Stimulated activated CD4-positive, alpha-beta T cell treated with anti-CD3 and anti-CD28 coated beads, Interleukin-4, amount 100 ng/mL, for 1 hour (primary cell): ENCODE data around the gene WDR88.
"Not testable (repeated sequence)": the region's sequence is repeated elsewhere in the genome, so short reads cannot be mapped to it uniquely, and the experiment has no call there.

Experiments used
- DNase-seq: peaks from one replicate; pipeline ENCODE4 v3.0.0-alpha.2; 2020

The WDR88 gene

DNA sequence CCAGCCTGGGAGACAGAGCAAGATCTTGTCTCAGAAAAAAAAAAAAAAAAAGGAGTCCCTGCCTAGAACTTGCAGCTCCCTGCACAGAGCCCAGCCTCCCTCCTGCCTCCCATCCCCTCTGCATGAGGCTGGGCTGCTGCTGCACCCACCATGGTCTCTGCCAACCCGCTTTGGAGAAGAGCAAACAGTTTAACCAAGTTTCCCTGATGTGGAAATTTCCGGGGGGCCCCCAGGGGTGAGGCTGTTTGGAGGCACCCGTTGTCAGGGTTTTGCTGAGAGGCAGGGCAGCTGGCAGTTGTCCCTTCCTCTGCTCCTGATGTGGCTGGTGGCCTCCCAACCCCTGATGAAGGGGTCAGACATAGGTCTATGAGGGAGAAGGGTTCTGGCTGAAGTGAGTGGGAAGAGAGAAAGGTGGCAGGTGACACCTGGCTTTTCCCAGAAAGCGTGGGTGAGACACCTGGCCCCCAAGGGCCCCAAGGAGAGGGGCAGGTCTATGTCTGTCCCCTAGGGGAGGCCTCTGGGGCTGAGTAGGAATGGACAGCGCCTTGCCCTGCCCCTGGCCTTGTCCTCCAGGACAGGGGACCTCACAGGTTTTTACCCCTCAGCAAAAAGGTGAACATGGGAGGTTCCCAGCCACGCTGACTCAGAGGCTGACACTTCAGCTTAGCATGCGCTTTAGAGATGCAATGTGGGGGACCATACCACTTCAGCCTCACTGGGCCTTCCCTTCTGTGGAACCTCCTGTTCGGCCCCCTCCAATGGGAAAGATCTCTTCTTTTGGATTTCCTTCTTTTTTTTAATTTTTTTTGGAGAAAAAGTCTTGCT is 67.7 kb downstream of the WDR88 start:
- DNase-seq, result no peak

DNA sequence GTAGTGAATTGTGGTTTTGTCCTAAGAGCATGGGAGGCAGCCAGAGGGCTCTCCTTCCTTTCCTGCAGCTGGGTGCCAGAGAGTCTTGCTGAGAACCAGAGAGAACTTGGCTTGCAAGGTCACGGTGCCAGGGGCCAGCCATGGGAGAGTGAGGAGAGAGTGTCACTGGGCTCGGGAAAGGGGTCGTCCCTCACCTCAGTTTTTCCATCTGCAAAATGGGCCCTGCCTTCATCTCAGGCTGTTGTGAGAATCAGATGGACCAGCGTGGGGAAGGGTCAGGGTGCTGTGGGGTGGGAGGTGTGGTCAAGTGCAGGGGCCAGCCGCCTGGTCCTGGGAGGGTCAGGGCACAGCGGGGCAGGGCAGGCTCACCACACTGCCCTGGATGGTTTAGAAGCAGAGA is 69.6 kb downstream of the WDR88 start:
- DNase-seq, result no peak

DNA sequence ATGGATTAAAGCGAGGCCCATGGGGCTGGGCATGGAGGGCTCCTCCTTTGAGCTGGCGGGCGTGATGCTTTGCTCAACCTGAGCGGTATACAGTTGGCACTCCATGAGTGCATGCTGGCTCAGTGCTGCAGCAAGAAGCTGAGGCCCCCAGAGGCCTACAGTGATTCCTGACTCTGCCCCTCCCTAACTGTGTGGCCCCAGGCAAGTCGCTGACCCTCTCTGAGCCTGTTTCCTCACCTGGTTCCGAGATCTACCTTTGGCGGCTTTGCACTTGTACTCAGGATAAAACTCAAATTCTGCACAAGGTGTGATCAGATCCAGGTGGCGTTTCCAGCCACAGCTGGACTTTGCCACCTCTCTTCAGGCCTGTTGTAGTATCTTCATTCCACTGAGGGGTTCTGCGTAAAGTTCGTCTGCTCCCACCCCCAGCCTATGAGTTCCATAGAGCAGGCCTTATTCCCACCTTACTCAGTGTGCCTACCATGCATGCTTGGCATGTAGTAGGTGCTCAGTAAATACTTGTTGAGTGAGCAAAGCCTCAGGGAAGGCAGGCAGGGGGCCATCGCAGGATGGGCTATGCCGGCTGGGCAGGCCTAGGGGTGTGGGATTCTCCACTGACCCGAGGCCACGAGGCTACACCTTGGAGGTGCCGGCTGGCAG is 70.1 kb downstream of the WDR88 start:
- DNase-seq, result no peak

DNA sequence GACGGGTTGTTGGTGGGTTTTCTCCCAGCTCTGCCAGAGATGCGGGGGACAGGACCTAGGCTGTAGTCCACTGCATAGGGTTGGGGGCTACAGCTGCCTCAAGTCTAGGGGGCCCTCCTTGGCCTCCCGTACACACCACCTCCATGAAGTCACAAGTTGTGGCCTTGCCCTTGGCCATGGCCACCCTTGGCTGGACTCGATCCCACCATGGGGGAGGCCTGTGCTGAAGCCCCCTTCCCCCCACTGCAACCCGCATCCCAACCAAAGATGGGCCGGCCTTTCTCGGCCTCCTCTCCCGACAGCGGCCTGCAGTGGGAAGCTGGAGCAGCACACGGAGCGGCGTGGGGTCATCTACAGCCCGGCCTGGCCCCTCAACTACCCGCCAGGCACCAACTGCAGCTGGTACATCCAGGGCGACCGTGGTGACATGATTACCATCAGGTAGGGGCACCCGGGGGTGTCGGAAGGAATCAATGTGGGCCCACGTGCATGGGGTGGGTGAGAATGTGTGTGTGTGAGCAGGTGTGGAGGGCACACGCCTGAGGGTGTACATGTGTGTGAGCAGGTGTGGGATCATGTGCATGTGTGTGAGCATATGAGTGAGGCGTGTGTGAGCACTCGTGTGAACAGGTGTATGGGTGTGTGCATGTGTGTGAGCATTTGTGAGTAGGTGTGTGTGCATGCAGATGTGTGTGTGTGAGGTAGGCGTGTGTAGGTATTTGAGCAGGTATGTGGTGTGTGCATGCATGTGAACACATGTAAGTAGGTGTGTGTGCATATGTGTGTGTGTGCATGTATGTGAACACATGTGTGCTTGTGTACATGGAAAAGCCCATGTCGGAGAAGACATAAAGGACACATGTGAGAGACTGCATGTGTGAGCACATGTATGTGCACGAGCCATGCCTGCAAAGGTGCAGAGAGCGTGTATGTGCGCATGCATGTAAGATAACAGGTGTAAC is 70.9 kb downstream of the WDR88 start:
- DNase-seq, result no peak

DNA sequence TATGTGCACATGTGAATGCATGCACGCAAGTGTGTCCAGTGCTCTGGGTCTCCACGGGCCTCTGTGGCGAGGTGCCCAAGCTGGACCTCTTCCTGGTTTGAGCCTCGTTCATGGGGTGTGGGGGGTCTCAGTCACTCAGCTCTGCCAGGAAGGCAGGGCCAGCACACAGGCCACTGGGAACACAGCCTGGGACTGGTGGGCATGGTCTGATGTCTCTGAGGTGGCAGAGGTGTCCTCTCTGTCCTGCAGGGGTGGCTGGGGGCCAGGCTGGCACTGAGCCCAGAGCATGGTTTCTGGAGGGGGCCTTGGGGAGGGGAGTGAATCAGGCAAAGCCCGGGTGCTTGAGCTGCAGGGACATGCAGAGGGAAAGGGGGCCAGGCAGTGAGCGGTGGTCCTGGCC is 71.6 kb downstream of the WDR88 start:
- no peak for DNase-seq

DNA sequence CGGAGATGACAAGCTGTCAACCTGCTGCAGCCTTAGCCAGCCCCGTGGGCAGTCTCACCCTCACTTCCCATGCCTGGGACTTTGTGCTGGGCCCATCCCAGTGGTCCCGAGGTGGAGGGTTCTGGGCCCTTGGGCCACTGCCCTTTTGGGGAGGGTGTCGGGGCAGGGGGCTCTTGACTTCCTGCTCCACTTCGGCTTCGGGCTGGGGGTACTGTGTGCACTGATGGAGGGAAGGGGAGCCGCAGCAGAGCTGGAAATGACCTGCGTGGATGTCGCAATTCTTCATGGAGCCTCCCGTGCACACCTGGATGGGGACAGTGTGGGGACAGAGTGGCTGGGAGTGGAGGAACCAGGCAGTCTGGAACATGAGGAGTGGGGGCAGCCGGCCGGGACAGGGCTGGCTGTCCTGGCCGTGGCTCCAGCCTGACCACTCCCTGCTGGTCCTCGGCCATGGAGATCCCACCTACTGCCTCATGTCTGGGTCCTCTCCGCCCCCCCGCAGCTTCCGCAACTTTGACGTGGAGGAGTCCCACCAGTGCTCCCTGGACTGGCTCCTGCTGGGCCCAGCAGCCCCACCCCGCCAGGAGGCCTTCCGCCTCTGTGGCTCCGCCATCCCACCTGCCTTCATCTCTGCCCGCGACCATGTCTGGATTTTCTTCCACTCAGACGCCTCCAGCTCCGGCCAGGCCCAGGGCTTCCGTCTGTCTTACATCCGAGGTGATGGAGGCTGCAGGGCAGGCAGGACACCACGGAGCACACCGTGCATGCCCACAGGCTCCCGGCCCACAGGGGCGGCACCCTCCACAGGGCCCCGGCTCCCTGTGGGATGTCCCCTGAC is 72.4 kb downstream of the WDR88 start:
- DNase-seq, result no peak

DNA sequence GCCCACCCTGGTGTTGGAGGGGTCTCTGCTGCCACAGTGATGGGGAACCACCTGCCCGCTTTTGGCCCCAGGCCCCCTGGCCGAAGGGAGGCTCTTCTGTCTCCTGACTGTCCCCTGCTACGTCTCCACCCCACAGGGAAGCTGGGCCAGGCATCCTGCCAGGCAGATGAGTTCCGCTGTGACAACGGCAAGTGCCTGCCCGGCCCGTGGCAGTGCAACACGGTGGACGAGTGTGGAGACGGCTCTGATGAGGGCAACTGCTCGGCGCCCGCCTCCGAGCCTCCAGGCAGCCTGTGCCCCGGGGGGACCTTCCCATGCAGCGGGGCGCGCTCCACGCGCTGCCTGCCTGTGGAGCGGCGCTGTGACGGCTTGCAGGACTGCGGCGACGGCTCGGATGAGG is 73.2 kb downstream of the WDR88 start:
- no peak for DNase-seq

DNA sequence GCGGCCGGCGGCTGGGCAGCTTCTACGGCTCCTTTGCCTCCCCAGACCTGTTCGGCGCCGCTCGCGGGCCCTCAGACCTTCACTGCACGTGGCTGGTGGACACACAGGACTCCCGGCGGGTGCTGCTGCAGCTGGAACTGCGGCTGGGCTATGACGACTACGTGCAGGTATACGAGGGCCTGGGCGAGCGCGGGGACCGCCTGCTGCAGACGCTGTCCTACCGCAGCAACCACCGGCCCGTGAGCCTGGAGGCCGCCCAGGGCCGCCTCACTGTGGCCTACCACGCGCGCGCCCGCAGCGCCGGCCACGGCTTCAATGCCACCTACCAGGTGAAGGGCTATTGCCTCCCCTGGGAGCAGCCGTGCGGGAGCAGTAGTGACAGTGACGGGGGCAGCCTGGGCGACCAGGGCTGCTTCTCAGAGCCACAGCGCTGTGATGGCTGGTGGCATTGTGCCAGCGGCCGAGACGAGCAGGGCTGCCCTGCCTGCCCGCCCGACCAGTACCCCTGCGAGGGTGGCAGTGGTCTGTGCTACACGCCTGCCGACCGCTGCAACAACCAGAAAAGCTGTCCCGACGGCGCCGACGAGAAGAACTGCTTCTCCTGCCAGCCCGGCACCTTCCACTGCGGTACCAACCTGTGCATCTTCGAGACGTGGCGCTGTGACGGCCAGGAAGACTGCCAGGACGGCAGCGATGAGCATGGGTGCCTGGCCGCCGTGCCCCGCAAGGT is 73.8 kb downstream of the WDR88 start:
- DNase-seq, result no peak

DNA sequence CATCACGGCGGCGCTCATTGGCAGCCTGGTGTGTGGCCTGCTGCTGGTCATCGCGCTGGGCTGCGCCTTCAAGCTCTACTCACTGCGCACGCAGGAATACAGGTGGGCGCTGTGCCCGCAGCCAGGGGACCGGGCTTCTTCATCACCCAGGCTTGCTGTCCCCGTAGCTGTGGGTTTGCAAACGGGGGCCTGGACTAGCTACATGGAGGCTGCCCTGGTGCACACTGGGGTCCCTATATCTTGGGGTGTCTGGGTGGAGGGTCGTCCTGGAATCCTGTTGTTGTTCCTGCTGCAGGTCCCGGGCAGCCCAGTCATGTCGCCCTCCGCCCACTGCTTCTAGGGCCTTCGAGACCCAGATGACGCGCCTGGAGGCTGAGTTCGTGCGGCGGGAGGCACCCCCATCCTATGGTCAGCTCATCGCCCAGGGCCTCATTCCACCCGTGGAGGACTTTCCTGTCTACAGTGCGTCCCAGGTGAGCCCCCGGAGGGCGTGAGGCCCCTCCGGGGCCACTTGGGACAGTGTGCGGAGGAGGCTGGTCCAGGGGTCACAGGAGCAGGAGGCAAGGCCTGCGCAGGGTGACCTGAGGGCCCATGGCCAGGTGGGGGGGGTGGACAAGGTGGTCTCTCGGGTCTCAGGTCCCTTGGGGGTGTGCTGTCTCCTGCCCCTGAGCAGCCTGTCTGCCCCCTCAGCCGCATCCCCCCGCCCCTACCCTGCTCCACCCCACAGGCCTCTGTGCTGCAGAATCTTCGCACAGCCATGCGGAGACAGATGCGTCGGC is 74.5 kb downstream of the WDR88 start:
- no peak for DNase-seq

DNA sequence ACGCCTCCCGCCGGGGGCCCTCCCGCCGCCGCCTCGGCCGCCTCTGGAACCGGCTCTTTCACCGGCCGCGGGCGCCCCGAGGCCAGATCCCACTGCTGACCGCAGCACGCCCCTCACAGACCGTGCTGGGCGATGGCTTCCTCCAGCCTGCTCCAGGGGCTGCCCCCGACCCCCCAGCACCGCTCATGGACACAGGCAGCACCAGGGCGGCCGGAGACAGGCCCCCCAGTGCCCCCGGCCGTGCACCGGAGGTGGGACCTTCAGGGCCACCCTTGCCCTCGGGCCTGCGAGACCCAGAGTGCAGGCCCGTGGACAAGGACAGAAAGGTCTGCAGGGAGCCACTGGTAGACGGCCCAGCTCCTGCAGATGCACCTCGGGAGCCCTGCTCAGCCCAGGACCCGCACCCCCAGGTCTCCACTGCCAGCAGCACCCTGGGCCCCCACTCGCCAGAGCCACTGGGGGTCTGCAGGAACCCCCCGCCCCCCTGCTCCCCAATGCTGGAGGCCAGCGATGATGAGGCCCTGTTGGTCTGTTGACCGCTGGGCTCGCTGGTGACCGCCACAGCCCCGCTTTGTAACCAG is 75.2 kb downstream of the WDR88 start:
- no peak for DNase-seq

DNA sequence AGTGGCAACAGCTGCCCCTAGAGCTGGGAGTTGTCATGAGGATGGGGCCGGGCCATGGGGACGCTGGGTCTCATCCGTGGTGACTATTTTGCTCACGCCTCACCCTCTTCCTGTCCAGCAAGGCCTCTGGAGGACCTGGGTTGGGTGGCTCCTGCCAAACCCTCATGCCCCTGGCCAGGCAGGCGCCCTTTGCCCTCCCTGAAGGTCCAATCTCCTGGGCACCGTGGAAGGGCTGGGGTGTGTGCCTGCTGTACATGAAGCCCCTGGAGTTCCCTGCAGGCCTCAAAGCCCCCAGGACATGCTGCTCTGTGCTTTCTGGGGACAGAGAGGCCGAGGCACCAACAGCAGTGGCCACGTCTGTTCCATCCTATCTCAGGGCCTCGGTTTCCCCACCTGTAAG is 76.0 kb downstream of the WDR88 start:
- DNase-seq, result no peak

DNA sequence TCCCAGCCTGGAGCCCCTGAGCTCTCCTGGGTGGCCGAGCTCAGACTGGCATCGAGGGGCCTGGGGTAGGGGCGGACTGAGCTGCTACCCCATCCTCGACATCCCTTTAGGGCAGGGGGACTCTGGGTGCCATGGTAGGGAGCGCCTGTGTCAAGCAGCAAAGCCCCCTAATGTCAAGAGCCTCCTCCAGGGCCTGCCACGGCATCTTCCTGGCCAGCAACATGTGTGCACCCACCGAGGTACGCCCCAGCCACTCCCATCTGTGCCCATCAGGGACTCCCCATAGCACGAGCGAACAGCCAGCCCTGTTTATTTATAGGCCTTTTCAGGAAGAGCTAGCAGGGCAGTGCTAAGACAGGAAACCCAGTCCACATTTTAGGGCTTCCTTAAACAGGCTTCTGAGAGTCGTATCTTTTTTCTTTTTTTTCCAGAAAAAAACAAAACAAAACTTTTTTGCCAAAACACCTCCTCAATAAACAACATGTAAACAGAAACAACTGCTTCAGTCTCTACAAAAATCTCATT is 76.5 kb downstream of the WDR88 start:
- no peak for DNase-seq

DNA sequence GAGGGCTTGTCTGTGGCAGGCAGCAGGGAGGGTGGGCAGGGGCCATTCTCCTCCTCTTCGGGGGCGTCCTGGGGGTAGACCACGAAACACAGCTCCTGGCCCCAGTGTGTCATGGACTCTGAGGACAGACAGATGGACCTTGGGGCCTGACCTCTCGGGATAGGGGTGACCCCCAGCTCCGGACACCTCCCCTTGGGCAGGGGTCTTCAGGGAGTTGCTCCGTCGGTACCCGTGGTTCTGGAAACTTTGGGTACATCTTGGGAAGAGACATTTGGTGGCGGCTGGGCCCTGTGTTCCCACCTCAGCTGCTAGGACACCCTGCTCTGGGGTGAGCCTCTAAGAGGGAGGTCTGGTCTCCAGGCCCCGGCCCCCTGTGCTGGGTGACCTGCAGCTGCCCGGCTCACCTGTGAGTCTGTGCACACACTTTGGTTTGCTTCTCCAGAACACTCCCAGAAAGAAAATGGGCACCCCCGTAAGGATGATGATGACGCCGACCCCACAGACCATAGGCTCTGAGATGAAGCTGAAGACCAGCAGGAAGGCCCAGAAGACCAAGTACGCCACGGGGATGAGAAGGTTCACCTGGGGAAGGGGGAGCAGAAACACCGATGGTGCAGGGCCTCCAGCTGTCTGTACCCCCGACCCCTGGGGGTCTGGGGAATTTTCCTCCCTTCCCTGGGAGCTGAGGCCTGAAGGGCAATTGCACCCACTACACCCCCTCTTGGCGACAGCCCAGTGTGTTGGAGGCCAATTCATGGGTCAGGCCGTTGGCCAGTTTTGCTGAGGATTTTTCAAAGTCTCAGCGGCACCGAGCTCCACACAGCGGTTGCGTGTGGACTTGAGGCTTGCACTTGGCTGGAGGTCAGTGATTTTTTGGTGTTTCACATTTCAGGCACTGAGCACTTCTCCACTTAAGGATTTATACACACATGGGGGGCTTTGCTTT is 77.3 kb downstream of the WDR88 start:
- DNase-seq, result no peak

DNA sequence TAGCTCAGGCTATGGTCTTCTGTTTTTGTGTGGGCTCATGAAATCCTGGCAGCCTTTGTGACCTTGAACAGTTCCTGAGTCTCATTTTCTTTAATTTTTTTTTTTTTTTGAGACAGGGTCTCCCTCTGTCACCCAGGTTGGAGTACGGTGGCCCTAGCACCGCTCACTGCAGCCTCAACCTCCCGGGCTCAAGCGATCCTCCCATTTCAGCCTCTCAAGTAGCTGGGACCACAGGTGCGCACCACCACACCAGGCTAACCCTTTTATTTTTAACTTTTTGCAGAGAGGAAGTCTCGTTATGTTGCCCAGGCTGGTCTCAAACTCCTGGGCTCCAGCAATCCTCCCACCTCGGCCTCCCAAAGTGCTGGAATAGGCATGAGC is 77.9 kb downstream of the WDR88 start:
- DNase-seq, result not testable (repeated sequence)

DNA sequence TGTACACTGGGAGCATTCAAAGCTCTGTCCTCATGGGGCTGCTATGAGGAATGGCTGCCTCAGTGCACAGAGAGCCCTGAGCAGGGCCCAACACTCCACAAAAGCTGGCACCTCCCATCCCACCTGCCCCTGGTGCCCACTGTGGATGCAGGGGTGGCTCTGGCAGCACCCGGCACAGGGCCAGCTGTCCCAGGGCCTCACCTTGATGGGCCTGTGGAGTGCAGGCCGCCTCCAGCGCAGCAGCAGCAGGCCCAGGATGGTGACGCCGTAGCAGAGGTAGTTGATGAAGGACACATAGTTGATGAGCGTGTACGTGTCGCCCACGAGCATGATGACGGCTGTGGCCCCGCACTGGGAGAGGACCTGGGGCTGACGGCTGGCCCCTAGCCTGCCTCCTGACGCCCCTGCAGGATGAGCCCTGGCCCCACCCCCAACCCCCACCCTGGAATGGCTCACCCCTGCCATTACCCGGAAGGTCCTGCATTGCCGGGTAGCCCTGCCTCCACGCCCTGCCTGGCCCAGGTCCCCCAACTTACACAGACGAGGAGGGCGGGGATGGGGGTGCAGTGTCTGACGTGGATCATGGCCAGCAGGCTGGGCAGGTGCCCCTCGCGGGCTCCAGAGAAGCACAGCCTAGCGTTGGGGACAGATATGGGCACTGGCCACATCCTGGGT is 78.5 kb downstream of the WDR88 start:
- no peak for DNase-seq

DNA sequence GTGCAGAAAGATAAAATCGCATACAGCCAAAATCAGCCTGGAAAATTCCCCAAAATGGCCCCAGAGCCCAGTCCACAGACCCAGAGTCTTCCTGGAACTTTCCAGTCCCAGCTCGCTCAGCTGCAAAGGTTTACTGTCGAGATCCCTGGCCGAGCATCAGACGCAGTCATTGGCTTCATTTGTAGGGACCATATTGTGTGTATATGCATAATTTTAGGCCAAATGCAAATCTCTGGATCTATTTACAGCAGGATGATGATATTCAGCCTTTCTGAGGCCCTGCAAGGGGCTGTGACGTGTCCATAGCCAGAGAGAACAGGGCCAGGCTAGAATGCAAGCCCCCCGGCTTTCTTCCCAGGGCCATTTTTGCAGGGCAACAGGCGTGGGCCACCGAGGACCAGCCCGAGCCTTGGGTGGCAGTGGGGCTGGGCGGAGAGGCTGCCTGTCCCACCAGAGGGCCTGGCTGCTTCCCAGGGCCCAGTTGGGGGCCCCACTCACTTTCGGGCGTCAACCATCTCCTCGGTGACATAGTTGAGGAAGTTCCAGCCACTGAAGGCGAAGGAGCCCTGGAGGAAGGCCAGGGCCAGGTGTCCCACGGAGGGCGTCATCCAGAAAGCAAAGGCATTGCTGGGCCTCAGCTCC is 80.0 kb downstream of the WDR88 start:
- DNase-seq, result no peak

DNA sequence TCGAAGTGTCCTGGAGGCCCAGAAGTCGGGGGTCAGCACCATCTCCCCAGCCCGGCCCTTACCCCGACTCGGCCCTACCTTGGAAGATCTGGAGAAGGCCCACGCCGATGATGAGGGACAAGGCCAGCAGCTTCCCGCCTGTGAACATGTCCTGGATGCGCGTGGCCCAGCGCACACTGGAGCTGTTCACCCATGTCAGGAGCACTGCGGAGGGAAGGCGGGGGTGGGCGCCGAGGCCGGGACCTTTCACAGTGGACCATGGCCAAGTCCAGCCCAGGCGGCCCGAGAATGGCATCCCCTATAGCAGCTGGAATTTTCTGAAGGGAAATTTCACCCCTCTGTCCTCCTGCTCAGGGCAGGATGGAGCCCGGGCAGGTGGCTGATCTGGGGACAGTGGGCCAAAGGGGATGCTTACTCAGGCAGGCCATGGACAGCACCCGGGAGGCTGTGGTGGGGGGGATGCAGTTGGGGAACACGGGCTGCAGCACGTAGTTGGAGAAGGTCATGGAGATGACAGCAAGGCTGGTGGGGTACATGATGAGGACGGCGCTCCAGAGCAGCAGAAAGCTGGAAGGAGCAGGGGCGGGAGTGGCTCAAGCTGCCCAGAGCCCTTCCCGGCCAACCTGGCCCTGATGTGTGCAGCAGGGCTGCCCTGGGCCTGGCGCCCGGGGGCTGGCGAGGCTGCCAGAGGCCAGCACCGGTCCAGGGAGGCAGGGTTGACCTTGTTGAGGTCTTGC is 80.7 kb downstream of the WDR88 start:
- DNase-seq, result no peak
